Subcutaneous abdominal adipose tissue (tissue), 5 donors: ENCODE measurements around the gene BRCA1.
"Not testable (repeated sequence)": the region's sequence is repeated elsewhere in the genome, so short reads cannot be mapped to it uniquely, and the experiment has no call there.

Experiments
- H3K27ac ChIP-seq: one replicate; pipeline ENCODE4 v1.7.0; 2013; ENCODE audit warnings: low read depth, mild to moderate bottlenecking, inconsistent platforms, low read length, moderate library complexity
- H3K27me3 ChIP-seq, 5 donors: one replicate each; pipeline ENCODE4 v1.7.0; 2013; ENCODE audit warnings: low read length in 5 of 5, inconsistent platforms in 1 of 5; ENCODE audit not compliant: control insufficient read depth in 5 of 5, insufficient read depth in 4 of 5
- H3K36me3 ChIP-seq, 5 donors: one replicate each; pipeline ENCODE4 v1.7.0; 2013; ENCODE audit warnings: low read length in 5 of 5; ENCODE audit not compliant: control insufficient read depth in 5 of 5, insufficient read depth in 5 of 5
- H3K4me1 ChIP-seq, 5 donors: one replicate each; pipeline ENCODE4 v1.7.0; 2013; ENCODE audit warnings: low read length in 5 of 5, mild to moderate bottlenecking in 3 of 5, moderate library complexity in 1 of 5; ENCODE audit not compliant: control insufficient read depth in 5 of 5, insufficient read depth in 5 of 5
- H3K4me3 ChIP-seq, 5 donors: one replicate each; pipeline ENCODE4 v1.7.0; 2013; ENCODE audit warnings: low read length in 5 of 5, low read depth in 1 of 5
- H3K9ac ChIP-seq, 5 donors: one replicate each; pipeline ENCODE4 v1.7.0; 2013; ENCODE audit warnings: low read length in 5 of 5, mild to moderate bottlenecking in 4 of 5, moderate library complexity in 3 of 5
- H3K9me3 ChIP-seq, 5 donors: one replicate each; pipeline ENCODE4 v1.7.0; 2013; ENCODE audit warnings: low read length in 5 of 5; ENCODE audit not compliant: control insufficient read depth in 5 of 5
- donor health status: healthy.
- donor health status: healthy.
- donor health status: healthy.
- donor health status: healthy.
- donor health status: healthy.

Gene BRCA1

DNA sequence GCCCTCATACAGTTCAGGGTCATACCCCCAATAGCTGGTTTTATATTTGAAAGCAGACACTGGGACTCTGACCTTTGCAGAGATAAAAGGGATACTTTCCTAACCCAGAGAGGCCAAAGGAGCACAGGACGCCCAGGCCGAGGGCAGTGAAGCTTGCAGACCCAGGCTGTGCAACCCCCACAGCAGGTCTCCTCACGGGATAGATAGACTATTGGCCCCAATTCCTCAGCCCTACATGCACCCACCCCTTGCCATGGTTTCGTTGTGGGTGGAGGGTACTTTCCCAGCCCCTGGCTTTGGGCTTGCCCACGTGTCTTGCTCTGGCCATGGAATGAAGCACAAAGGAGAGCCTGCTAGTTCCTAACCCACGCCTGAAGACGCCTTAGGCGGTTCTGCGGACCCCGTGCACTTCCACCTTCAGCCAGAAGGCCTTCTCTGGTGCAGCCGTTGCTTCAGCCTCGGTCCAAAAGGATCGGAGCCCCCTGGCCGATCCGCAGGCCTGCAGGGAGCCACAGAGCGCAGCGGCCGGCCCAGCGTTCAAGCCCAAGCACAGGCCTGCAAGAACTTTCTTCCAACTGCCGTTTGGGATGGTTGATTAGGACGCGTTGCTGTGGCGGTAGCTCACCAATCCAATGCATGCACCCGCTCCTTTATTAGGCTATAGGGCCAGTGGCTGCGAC, 9.8 kb upstream of the BRCA1 start:
- Histone ChIP-seq H3K36me3 (peaks cover 0 to 28% (median 26%) of the 10 kb centered on the region in 5 donors), H3K9ac (no peak overlapping the region), H3K27me3 (no peaks in the 10 kb centered on the region), H3K4me3 (no peak overlapping the region), H3K27ac (no peak overlapping the region), H3K9me3 (no peaks in the 10 kb centered on the region), H3K4me1 (peaks cover 0 to 6% (median 0%) of the 10 kb centered on the region in 5 donors)

DNA sequence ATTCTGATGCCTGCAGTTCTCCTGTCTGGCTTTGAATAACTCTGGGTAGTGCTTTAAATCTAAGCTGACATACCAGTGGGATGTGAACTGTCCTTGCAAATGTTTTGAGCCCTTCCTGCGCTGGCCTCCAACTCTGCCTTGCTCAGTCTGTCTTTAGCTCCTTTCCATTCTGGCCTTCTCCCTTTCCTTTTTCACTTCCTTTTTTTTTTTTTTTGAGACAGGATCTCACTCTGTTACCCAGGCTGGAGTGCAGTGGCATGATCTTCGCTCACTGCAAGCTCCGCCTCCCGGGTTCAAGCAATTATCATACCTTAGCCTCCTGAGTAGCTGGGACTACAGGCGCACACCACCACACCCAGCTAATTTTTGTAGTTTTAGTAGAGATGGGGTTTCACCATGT, 8.3 kb upstream of the BRCA1 start:
- H3K27ac ChIP-seq, H3K4me3 ChIP-seq, H3K27me3 ChIP-seq, H3K9me3 ChIP-seq, H3K9ac ChIP-seq: not testable (repeated sequence)
- peaks cover 0 to 18% (median 6%) of the 10 kb centered on the region in 5 donors for H3K4me1 ChIP-seq
- peaks cover 0 to 28% (median 26%) of the 10 kb centered on the region in 5 donors for H3K36me3 ChIP-seq

DNA sequence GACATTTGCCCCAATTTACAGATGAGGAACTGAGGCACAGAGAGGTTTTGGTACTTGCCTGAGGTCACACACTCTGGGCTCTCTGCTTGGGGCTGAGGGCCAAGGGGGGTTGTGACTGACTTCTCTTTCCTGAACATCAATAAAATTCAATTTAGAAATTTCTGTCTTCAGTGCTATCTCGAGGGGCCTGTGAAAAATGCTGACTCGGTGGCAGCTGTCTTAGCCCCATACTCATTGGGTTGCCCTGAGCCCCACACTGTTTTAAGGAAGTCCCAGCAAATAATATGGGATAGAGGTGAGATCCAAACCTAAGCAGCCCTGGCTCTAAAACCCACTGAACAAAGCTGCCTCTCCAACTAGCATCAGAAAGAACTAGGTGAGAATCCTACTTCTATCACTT, 7.0 kb upstream of the BRCA1 start:
- Histone ChIP-seq H3K9me3 (no peaks in the 10 kb centered on the region), H3K4me3 (no peak overlapping the region), H3K27me3 (no peaks in the 10 kb centered on the region), H3K36me3 (peaks cover 0 to 30% (median 27%) of the 10 kb centered on the region in 5 donors), H3K4me1 (peaks cover 0 to 18% (median 6%) of the 10 kb centered on the region in 5 donors), H3K27ac (no peak overlapping the region), H3K9ac (no peak overlapping the region)

DNA sequence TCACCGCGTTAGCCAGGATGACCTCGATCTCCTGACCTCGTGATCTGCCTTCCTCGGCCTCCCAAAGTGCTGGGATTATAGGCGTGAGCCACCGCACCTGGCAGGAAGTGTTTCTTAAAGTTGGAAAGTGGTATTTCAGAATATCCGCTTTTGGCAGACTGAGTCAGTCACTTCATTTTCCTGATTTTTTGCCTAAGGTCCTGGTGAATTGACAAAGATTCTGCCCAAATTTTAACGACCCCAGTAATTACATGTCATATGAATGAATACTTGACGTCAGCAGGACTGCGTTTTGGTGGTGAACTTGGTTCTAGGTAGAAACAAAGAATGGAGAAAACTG, 4.5 kb upstream of the BRCA1 start:
- H3K36me3 ChIP-seq = peaks cover 0 to 20% (median 16%) of the 10 kb centered on the region in 5 donors
- no peaks in the 10 kb centered on the region for H3K27me3 ChIP-seq
- peaks cover 2 to 36% (median 21%) of the 10 kb centered on the region in 5 donors for H3K4me1 ChIP-seq
- H3K9me3 ChIP-seq = no peaks in the 10 kb centered on the region
- H3K27ac ChIP-seq = peak overlapping the region; percentile 62
- H3K9ac ChIP-seq = no peak overlapping the region
- H3K4me3 ChIP-seq = peak overlapping the region in 2 of 5 donors; percentile 26 to 37

DNA sequence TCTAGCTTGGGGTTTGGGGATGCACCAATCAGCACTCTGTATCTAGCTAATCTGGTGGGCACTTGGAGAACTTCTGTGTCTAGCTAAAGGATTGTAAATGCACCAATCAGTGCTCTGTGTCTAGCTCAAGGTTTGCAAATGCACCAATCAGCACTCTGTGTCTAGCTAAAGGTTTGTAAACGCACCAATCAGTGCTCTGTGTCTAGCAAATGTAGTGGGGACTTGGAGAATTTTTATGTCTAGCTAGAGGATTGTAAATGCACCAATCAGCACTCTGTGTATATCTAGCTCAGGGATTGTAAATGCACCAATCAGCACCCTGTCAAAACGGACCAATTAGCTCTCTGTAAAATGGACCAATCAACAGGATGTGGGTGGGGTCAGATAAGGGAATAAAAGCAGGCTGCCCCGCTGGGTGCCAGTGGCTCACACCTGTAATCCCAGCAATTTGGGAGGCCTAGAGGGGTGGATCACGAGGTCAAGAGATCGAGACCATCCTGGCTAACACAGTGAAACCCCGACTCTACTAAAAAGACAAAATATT, 2.2 kb upstream of the BRCA1 start:
- H3K27ac ChIP-seq, H3K36me3 ChIP-seq, H3K9ac ChIP-seq, H3K4me3 ChIP-seq, H3K9me3 ChIP-seq, H3K27me3 ChIP-seq: not testable (repeated sequence)
- H3K4me1 ChIP-seq = peaks cover 2 to 36% (median 26%) of the 10 kb centered on the region in 5 donors

DNA sequence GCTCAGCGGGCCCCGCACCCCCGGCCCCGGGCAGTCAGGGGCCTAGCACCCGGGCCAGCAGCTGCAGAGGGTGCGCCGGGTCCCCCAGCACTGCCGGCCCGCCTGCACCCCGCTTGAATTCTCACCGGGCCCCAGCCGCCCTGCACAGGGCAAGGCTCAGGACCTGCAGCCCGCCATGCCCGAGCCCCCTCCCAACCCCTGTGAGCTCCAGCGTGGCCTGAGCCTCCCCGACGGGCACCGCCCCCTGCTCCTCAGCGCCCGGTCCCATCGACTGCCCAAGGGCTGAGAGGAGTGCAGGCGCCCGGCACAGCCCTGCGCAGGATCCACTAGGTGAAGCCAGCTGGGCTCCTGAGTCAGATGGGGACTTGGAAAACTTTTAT, 1.7 kb upstream of the BRCA1 start:
- peaks cover 0 to 4% (median 0%) of the 10 kb centered on the region in 5 donors for H3K36me3 ChIP-seq
- H3K4me3 ChIP-seq = no peak overlapping the region
- H3K27me3 ChIP-seq = no peaks in the 10 kb centered on the region
- H3K27ac ChIP-seq = no peak overlapping the region
- H3K4me1 ChIP-seq = peaks cover 2 to 36% (median 26%) of the 10 kb centered on the region in 5 donors
- H3K9ac ChIP-seq = no peak overlapping the region
- H3K9me3 ChIP-seq = no peaks in the 10 kb centered on the region

DNA sequence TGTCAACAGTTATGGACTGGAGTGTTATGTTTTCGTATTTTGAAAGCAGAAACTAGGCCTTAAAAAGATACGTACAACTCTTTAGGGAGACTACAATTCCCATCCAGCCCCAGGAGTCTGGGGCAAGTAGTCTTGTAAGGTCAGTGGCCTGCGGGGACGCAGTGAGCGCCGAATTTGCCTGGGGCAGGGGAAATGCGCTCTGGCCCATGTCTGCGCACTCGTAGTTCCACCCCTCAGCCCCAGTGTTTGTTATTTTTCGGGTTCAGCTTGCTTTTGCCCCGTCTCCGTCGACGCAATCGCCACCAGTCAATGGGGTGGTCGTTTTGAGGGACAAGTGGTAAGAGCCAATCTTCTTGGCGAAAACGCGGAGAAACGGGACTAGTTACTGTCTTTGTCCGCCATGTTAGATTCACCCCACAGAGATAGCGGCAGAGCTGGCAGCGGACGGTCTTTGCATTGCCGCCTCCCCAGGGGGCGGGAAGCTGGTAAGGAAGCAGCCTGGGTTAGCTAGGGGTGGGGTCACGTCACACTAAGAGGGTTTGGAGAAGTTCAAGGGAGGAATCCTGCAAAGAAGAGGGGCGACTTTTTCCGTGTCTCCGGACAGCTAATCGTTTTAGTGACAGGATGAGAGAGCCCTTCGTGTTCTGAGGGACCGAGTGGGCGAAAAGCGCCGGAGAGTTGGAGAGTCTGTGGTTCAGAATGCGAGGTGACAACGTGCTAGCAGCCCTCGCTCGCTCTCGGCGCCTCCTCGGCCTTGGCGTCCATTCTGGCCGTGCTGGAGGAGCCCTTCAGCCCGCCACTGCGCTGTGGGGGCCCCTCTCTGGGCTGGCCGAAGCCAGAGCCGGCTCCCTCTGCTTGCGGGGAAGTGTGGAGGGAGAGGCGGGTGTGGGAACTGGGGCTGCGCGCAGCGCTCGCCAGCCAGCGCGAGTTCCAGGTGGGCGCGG, 1.1 kb upstream of the BRCA1 start:
- H3K27me3 ChIP-seq = no peaks in the 10 kb centered on the region
- no peaks in the 10 kb centered on the region for H3K9me3 ChIP-seq
- peak overlapping the region; percentile 84 for H3K27ac ChIP-seq
- peaks cover 2 to 36% (median 26%) of the 10 kb centered on the region in 5 donors for H3K4me1 ChIP-seq
- H3K4me3 ChIP-seq = peak overlapping the region; percentile 74 to 94 (median 85)
- peaks cover 0 to 3% (median 0%) of the 10 kb centered on the region in 5 donors for H3K36me3 ChIP-seq
- H3K9ac ChIP-seq = peak overlapping the region; percentile 72 to 89 (median 77)

DNA sequence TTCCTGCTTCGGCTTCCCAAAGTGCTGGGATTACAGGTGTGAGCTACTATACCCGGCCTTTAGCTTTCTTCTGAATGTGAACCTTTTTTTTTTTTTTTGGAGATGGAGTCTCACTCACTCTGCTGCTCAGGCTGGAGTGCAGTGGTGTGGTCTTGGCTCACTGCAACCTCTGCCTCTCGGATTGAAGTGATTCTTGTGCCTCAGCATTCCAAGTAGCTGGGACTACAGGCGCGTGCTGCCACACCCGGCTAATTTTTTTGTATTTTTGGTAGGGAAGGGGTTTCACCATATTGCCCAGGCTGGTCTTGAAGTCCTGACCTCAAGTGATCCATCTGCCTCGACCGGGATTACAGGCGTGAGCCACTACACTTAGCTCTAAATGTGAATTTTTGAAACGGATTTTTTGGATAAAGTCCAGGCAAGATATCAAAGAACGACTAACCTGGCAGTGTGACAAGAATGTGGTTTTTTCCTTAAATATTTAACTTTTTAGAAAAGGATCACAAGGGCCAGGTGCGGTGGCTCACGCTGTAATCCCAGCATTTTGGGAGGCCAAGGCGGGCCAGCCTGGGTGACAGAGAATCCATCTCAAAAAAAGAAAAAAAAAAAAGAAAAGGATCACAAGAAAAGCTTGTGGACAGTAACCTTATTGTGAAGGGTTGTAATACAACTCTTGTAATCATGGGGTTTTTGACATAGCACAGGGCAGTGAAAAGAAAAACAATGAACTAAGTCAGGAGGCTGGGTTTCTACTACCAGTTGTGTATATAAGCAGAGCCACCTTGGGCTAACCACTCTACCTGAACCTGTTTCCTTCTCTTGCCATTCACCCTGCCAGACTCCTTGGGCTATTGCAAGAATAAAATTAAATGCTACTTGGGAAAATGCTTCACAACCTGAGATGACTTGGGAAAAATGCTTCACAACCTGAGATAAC, 6.2 kb downstream of the BRCA1 start:
- no peak overlapping the region for H3K27ac ChIP-seq
- no peak overlapping the region for H3K4me3 ChIP-seq
- H3K9ac ChIP-seq = no peak overlapping the region
- no peaks in the 10 kb centered on the region for H3K27me3 ChIP-seq
- H3K4me1 ChIP-seq = no peaks in the 10 kb centered on the region
- H3K9me3 ChIP-seq = no peaks in the 10 kb centered on the region
- H3K36me3 ChIP-seq = no peaks in the 10 kb centered on the region

DNA sequence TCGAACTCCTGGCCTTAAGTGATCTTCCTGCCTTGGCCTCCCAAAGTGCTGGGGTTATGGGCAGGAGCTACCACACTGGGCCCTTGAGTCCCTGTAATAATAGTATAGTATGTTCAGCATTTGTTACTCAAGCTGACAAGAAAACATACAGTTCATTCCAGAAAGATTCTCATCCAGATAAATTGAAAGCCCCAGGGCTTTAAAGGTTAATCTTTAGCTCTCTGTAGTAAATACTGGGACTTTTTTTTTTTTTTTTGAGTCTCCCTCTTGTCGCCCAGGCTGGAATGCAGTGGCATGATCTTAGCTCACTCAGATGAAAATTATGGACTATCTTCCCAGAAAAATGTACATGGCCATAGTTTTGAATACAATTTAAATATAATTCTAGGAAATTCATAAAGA, 11.0 kb downstream of the BRCA1 start:
- Histone ChIP-seq H3K4me3 (no peak overlapping the region), H3K4me1 (no peaks in the 10 kb centered on the region), H3K27ac (no peak overlapping the region), H3K27me3 (no peaks in the 10 kb centered on the region), H3K36me3 (no peaks in the 10 kb centered on the region), H3K9ac (no peak overlapping the region), H3K9me3 (no peaks in the 10 kb centered on the region)
